HG02973 (cell line): ENCODE data around the gene CYSRT1.
"Not testable (repeated sequence)": the region's sequence is repeated elsewhere in the genome, so short reads cannot be mapped to it uniquely, and the experiment has no call there.

ENCODE experiments used
- ATAC-seq: cut with Tn5 transposase; IDR thresholded peaks from one replicate; pipeline ENCODE4 v1.9.1; 2021; ENCODE audit warnings: moderate library complexity; ENCODE audit not compliant: unreplicated experiment

Gene CYSRT1

GRCh38 chr9:137247916-137248175, 22.9 kb downstream of the CYSRT1 start:
- no peak for ATAC-seq

GRCh38 chr9:137250329-137251193, 25.6 kb downstream of the CYSRT1 start:
- ATAC-seq: no peak

GRCh38 chr9:137251194-137251461, 26.2 kb downstream of the CYSRT1 start, which contains the start of gene STPG3:
Gene STPG3 (plus strand): TSS chr9:137251286. CDS start chr9:137251287, 1 bp downstream.
- ATAC-seq: no peak

- no peak for ATAC-seq
Observed at GRCh38 chr9:137251490-137252268, 26.7 kb downstream of the CYSRT1 start.

- no peak for ATAC-seq
Observed at GRCh38 chr9:137252555-137253506, 27.9 kb downstream of the CYSRT1 start.

- ATAC-seq: no peak
Observed at GRCh38 chr9:137253717-137254623, 29.0 kb downstream of the CYSRT1 start.

- ATAC-seq: peak; percentile 68
Observed at GRCh38 chr9:137254624-137255447, 29.9 kb downstream of the CYSRT1 start, which contains the start of gene NELFB. Gene NELFB (plus strand): TSS chr9:137255327.

- ATAC-seq: peak; percentile 7
Observed at GRCh38 chr9:137255448-137256114, 30.6 kb downstream of the CYSRT1 start.

- ATAC-seq: no peak
Observed at GRCh38 chr9:137256362-137256761, 31.4 kb downstream of the CYSRT1 start.

GRCh38 chr9:137256856-137257255, 31.9 kb downstream of the CYSRT1 start:
- no peak for ATAC-seq

GRCh38 chr9:137262173-137262908, 37.4 kb downstream of the CYSRT1 start:
- not testable (repeated sequence) for ATAC-seq

- no peak for ATAC-seq
Observed at GRCh38 chr9:137262909-137263285, 37.9 kb downstream of the CYSRT1 start.

- ATAC-seq: no peak
Observed at GRCh38 chr9:137263506-137263905, 38.5 kb downstream of the CYSRT1 start.

- no peak for ATAC-seq
Observed at GRCh38 chr9:137264067-137264466, 39.1 kb downstream of the CYSRT1 start.

GRCh38 chr9:137265496-137266161, 40.7 kb downstream of the CYSRT1 start:
- no peak for ATAC-seq

GRCh38 chr9:137266162-137266527, 41.2 kb downstream of the CYSRT1 start:
- ATAC-seq: no peak

GRCh38 chr9:137266585-137267453, 41.8 kb downstream of the CYSRT1 start:
- no peak for ATAC-seq
